ENCODE data around the gene KCNAB2. TPM values are rescaled to one million over a fixed set of nuclear protein-coding genes. Genes with fewer than 3 reads are reported as not detected.

The KCNAB2 gene
- total and polyA plus RNA-seq, 9 donors, result 2.4 to 7.8 (median 5.4) TPM

GRCh38 chr1:6087377-6087772, 41.7 kb downstream of the KCNAB2 start:
- no peak for DNase-seq
- 51% methylated on average over 8 of the region's 14 CpGs for WGBS (ENCODE audit: insufficient coverage)
- Histone ChIP-seq H3K27ac (ENCODE audit: low read length) (peak overlapping the region; percentile 35), H3K4me3 (ENCODE audit: low read length) (no peak overlapping the region), H3K9me3 (replicated peaks; ENCODE audit: control insufficient read depth, low read depth, low read length) (no peaks in the 10 kb centered on the region), H3K36me3 (ENCODE audit: control insufficient read depth, insufficient read depth, low read length) (no peaks in the 10 kb centered on the region), H3K4me1 (ENCODE audit: control insufficient read depth, insufficient read depth, low read length) (peaks cover 30% of the 10 kb centered on the region), H3K27me3 (ENCODE audit: control insufficient read depth, insufficient read depth, low read length) (peaks cover 2% of the 10 kb centered on the region)

GRCh38 chr1:6087958-6088357, 42.3 kb downstream of the KCNAB2 start:
- H3K9me3 ChIP-seq (replicated peaks; ENCODE audit: control insufficient read depth, low read depth, low read length), result no peaks in the 10 kb centered on the region
- 92% methylated on average over 4 of the region's 6 CpGs for WGBS (ENCODE audit: insufficient coverage)
- DNase-seq, result no peak
- H3K27ac ChIP-seq (ENCODE audit: low read length), result no peak overlapping the region
- no peaks in the 10 kb centered on the region for H3K36me3 ChIP-seq (ENCODE audit: control insufficient read depth, insufficient read depth, low read length)
- H3K4me3 ChIP-seq (ENCODE audit: low read length), result no peak overlapping the region
- H3K4me1 ChIP-seq (ENCODE audit: control insufficient read depth, insufficient read depth, low read length), result peaks cover 24% of the 10 kb centered on the region
- H3K27me3 ChIP-seq (ENCODE audit: control insufficient read depth, insufficient read depth, low read length), result no peaks in the 10 kb centered on the region

- Histone ChIP-seq H3K27ac (ENCODE audit: low read length) (no peak overlapping the region), H3K36me3 (ENCODE audit: control insufficient read depth, insufficient read depth, low read length) (no peaks in the 10 kb centered on the region), H3K4me3 (ENCODE audit: low read length) (no peak overlapping the region), H3K27me3 (ENCODE audit: control insufficient read depth, insufficient read depth, low read length) (no peaks in the 10 kb centered on the region), H3K4me1 (ENCODE audit: control insufficient read depth, insufficient read depth, low read length) (peaks cover 15% of the 10 kb centered on the region), H3K9me3 (replicated peaks; ENCODE audit: control insufficient read depth, low read depth, low read length) (no peaks in the 10 kb centered on the region)
- WGBS (ENCODE audit: insufficient coverage), result 79% methylated on average over 17 of the region's 19 CpGs
- DNase-seq, result no peak
Observed at GRCh38 chr1:6088956-6089355, 43.3 kb downstream of the KCNAB2 start.

DNA sequence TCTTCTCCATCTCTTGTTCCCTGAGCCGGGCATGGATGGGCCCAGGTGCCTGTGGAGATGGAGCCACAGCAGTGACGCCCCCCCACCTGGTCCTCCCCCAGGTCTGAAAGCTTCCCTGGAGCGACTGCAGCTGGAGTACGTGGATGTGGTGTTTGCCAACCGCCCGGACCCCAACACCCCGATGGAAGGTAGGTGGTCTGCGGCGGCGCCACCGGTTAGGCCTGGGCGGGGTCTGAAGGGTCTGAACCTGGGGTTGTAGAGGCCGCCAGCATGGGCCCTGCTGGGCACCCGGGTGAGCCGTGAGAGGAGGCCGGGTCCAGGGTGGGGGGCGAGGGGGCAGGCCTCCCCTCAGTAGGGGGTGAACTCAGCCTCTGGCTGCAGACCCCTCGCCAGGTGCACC, 44.6 kb downstream of the KCNAB2 start:
- 85% methylated on average over 18 of the region's 18 CpGs for WGBS (ENCODE audit: insufficient coverage)
- no peaks in the 10 kb centered on the region for H3K9me3 ChIP-seq (replicated peaks; ENCODE audit: control insufficient read depth, low read depth, low read length)
- H3K4me1 ChIP-seq (ENCODE audit: control insufficient read depth, insufficient read depth, low read length), result peaks cover 5% of the 10 kb centered on the region
- no peaks in the 10 kb centered on the region for H3K36me3 ChIP-seq (ENCODE audit: control insufficient read depth, insufficient read depth, low read length)
- no peak overlapping the region for H3K4me3 ChIP-seq (ENCODE audit: low read length)
- no peak for DNase-seq
- no peak overlapping the region for H3K27ac ChIP-seq (ENCODE audit: low read length)
- H3K27me3 ChIP-seq (ENCODE audit: control insufficient read depth, insufficient read depth, low read length), result no peaks in the 10 kb centered on the region

DNA sequence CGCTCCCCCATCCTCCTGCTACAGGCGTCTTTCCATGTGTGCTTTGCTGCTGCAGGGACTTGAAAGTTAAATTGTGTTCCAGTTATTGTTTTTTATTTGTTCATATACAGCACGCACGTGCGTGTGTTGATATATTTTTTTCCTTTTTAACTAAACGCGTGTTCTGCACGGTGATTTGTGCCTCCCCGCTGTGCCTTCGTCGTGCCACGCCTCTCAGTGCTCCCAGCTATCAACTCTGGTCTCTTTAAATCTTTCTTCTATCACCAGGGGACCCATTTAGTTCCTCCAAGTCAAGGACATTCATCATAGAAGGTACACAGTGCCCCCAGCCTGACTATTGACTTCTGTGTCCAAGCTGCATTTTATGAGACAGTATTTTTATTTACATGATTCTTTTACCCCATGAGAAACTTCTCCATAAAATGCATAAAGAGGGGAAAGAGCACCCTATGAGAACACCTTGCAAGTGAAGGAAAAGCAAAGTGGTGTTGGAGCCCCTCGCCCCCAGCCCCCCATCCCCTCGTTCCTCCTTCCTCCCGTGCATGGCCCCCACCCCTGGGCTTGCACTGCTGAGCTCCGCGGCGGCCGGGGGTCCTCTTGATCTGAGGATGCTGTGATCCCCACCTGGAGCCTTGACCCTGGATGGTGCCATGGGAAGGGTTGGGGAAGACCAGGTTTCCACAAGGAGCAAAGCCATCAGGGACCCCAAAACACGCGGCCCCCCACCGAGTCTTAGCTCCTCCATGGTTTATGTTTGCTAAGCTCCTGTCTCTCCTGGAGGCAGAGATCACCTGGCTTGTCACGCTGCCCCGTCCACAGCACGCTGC, 45.5 kb downstream of the KCNAB2 start:
- H3K36me3 ChIP-seq (ENCODE audit: control insufficient read depth, insufficient read depth, low read length), result no peaks in the 10 kb centered on the region
- WGBS (ENCODE audit: insufficient coverage), result 75% methylated on average over 14 of the region's 25 CpGs
- no peak overlapping the region for H3K27ac ChIP-seq (ENCODE audit: low read length)
- H3K4me1 ChIP-seq (ENCODE audit: control insufficient read depth, insufficient read depth, low read length), result peaks cover 5% of the 10 kb centered on the region
- no peaks in the 10 kb centered on the region for H3K27me3 ChIP-seq (ENCODE audit: control insufficient read depth, insufficient read depth, low read length)
- no peaks in the 10 kb centered on the region for H3K9me3 ChIP-seq (replicated peaks; ENCODE audit: control insufficient read depth, low read depth, low read length)
- H3K4me3 ChIP-seq (ENCODE audit: low read length), result no peak overlapping the region
- no peak for DNase-seq

- no peak overlapping the region for H3K27ac ChIP-seq (ENCODE audit: low read length)
- no peaks in the 10 kb centered on the region for H3K9me3 ChIP-seq (replicated peaks; ENCODE audit: control insufficient read depth, low read depth, low read length)
- 71% methylated on average over 7 of the region's 10 CpGs for WGBS (ENCODE audit: insufficient coverage)
- DNase-seq, result no peak
- H3K4me3 ChIP-seq (ENCODE audit: low read length), result no peak overlapping the region
- peaks cover 5% of the 10 kb centered on the region for H3K4me1 ChIP-seq (ENCODE audit: control insufficient read depth, insufficient read depth, low read length)
- H3K27me3 ChIP-seq (ENCODE audit: control insufficient read depth, insufficient read depth, low read length), result no peaks in the 10 kb centered on the region
- no peaks in the 10 kb centered on the region for H3K36me3 ChIP-seq (ENCODE audit: control insufficient read depth, insufficient read depth, low read length)
Observed at GRCh38 chr1:6091823-6092109, 46.1 kb downstream of the KCNAB2 start.

GRCh38 chr1:6092211-6092610, 46.5 kb downstream of the KCNAB2 start:
- DNase-seq, result no peak
- Histone ChIP-seq H3K27ac (ENCODE audit: low read length) (no peak overlapping the region), H3K4me3 (ENCODE audit: low read length) (no peak overlapping the region), H3K4me1 (ENCODE audit: control insufficient read depth, insufficient read depth, low read length) (peaks cover 4% of the 10 kb centered on the region), H3K36me3 (ENCODE audit: control insufficient read depth, insufficient read depth, low read length) (no peaks in the 10 kb centered on the region), H3K27me3 (ENCODE audit: control insufficient read depth, insufficient read depth, low read length) (no peaks in the 10 kb centered on the region), H3K9me3 (replicated peaks; ENCODE audit: control insufficient read depth, low read depth, low read length) (no peaks in the 10 kb centered on the region)
- WGBS (ENCODE audit: insufficient coverage), result 61% methylated on average over 6 of the region's 10 CpGs

- peaks cover 5% of the 10 kb centered on the region for H3K4me1 ChIP-seq (ENCODE audit: control insufficient read depth, insufficient read depth, low read length)
- H3K9me3 ChIP-seq (replicated peaks; ENCODE audit: control insufficient read depth, low read depth, low read length), result no peaks in the 10 kb centered on the region
- H3K36me3 ChIP-seq (ENCODE audit: control insufficient read depth, insufficient read depth, low read length), result no peaks in the 10 kb centered on the region
- no peak for DNase-seq
- H3K27me3 ChIP-seq (ENCODE audit: control insufficient read depth, insufficient read depth, low read length), result no peaks in the 10 kb centered on the region
- H3K4me3 ChIP-seq (ENCODE audit: low read length), result no peak overlapping the region
- WGBS (ENCODE audit: insufficient coverage), result 44% methylated on average over 8 of the region's 10 CpGs
- H3K27ac ChIP-seq (ENCODE audit: low read length), result no peak overlapping the region
Observed at GRCh38 chr1:6093071-6093470, 47.4 kb downstream of the KCNAB2 start.

DNA sequence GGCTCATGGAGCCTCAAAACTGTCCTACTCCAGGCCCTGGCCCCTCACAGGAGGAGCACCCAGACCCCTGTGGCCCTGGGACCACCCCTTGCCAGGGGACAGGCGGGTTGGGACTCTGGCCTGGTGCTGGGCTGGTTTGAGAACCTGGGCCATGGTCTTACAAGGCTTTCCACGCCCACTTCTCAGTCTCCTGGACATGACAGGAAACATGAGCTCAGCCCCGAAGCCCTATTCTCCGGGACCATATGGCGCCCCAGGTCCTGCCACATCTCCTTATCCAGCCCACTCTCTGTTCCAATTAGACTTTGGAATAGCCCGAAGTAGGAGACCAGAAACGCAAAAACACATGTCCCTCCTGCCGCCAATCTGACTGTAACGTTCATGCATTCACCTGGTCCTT, 47.9 kb downstream of the KCNAB2 start:
- DNase-seq, result no peak
- Histone ChIP-seq H3K4me3 (ENCODE audit: low read length) (no peak overlapping the region), H3K9me3 (replicated peaks; ENCODE audit: control insufficient read depth, low read depth, low read length) (no peaks in the 10 kb centered on the region), H3K27me3 (ENCODE audit: control insufficient read depth, insufficient read depth, low read length) (no peaks in the 10 kb centered on the region), H3K36me3 (ENCODE audit: control insufficient read depth, insufficient read depth, low read length) (no peaks in the 10 kb centered on the region), H3K27ac (ENCODE audit: low read length) (no peak overlapping the region), H3K4me1 (ENCODE audit: control insufficient read depth, insufficient read depth, low read length) (peaks cover 8% of the 10 kb centered on the region)
- WGBS (ENCODE audit: insufficient coverage), result 64% methylated on average over 9 of the region's 9 CpGs

- Histone ChIP-seq H3K36me3 (ENCODE audit: control insufficient read depth, insufficient read depth, low read length) (no peaks in the 10 kb centered on the region), H3K4me1 (ENCODE audit: control insufficient read depth, insufficient read depth, low read length) (peaks cover 11% of the 10 kb centered on the region), H3K27ac (ENCODE audit: low read length) (no peak overlapping the region), H3K27me3 (ENCODE audit: control insufficient read depth, insufficient read depth, low read length) (no peaks in the 10 kb centered on the region), H3K9me3 (replicated peaks; ENCODE audit: control insufficient read depth, low read depth, low read length) (no peaks in the 10 kb centered on the region), H3K4me3 (ENCODE audit: low read length) (no peak overlapping the region)
- DNase-seq, result no peak
- WGBS (ENCODE audit: insufficient coverage), result 86% methylated on average over 19 of the region's 19 CpGs
Observed at GRCh38 chr1:6094246-6094645, 48.6 kb downstream of the KCNAB2 start.

Data from muscle of leg (tissue), 11 donors.